ENCODE data around the gene MAML1.

The MAML1 gene

GRCh38 chr5:179798771-179799643 lies 66.4 kb downstream of the MAML1 start:
- no peak for TF ChIP-seq CTCF (IDR thresholded peaks at IDR 0.05)

DNA sequence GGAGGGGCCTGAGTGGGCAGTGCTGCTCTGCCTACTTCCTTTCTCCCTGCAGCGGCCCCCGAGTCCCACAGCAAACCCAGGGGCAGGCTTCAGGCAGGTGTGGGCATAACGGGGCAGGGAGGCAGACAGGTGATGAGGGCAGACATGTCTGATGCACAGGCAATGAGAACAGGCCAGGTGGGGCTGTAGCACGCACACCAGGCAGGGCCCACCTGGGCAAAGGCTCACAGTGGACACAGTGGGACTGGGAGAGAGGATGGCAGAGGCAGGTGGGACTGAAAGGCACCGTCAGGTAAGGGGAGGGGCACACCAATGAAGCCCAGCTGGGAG lies 67.0 kb downstream of the MAML1 start:
- TF ChIP-seq CTCF (IDR thresholded peaks at IDR 0.05) = no peak

DNA sequence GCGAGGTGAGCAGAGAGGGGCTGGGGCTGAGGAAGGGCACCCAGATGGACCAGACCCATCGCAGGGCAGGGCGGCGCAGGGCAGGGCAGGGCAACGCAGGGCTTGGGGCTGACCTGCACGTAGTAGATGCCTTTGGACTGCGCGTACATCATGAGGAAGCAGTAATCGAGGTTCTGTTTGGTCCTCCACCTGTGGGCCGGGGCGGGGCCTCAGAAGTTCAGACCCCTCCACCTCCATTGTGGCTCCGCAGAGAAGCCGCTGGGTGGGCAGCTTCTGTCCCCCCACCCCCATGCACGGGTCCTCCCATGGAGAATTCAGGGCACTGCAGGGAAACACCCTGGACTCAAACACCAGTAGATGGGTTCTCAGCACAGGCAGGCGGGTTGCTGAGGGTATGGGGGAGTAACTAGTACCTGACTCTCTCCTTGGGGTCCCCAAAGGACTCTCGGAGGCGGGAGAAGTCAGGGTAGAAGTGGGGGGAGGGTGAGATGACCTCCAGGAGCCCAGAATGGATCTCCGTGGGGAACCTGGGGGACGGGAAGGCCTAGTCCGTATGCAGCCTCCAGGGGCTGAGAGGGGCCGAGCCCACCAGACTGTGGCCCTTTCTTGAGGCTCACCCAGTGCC lies 67.6 kb downstream of the MAML1 start:
- no peak for TF ChIP-seq CTCF (IDR thresholded peaks at IDR 0.05)

GRCh38 chr5:179800696-179801201 lies 68.1 kb downstream of the MAML1 start:
- no peak for TF ChIP-seq CTCF (IDR thresholded peaks at IDR 0.05)

- peak; percentile 18; the same call in 1 of the 2 replicates for TF ChIP-seq CTCF (IDR thresholded peaks at IDR 0.05)
Observed at GRCh38 chr5:179801304-179802206, 68.9 kb downstream of the MAML1 start.

DNA sequence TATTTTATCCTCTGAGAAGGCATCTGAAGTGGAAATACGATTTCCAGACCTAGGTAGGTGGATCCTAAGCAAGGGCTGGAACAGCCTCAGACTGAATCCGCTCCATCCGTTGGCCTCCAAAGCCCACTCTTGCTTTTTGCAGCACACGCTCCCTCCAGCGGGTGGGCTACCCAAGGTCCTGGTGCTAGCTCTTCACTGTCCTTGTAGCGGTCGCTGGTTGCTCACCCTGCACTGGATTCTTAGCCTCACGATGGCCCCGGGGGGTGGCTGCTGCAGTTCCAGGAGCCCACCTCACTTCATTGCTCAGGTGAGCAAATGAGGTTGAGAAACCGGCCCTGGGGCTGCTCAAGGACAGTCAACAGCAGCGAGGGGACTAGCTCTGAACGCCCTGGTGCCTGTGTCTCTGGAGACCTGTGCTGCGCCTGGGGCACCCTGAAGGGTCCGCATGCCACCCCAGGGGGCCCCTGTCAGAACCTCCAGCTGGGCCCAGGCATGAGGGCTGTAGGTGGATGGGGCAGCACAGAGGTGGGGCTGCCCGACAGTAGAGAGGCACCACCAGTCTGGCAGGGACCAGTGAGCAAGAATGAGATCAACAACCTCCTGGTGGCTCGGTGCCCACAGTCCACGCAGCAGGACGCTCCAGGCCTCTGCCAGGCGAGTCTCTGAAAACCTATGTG lies 69.7 kb downstream of the MAML1 start:
- TF ChIP-seq CTCF (IDR thresholded peaks at IDR 0.05) = no peak
